Kidney (tissue), 14 donors: Measurements from ENCODE around the gene CANX. TPM values are rescaled to one million over a fixed set of nuclear protein-coding genes. Genes with fewer than 3 reads are reported as not detected.
A peak's percentile ranks its signal among the peaks of the same experiment; 100 is the strongest.

Source experiments
- DNase-seq, 5 donors: peaks; one replicate each; pipeline ENCODE4 v3.0.0-alpha.2; 2013 to 2020
- FAIRE-seq: peaks from 2 replicates; lab custom pipeline; 2012; peaks lifted over from hg19 to GRCh38; lab: Jason Lieb, UNC
- H3K27ac ChIP-seq, 2 donors: one replicate each; pipeline ENCODE4 v1.7.0; 2013; ENCODE audit warnings: low read depth in 2 of 2, low read length in 2 of 2, inconsistent platforms in 1 of 2
- H3K27me3 ChIP-seq: one replicate; pipeline ENCODE4 v1.7.1; 2013; ENCODE audit warnings: low read length, inconsistent platforms; ENCODE audit not compliant: control insufficient read depth, insufficient read depth
- H3K36me3 ChIP-seq, 3 donors: one replicate each; pipeline versions ENCODE4 v1.7.0 to v1.7.1; 2013; ENCODE audit warnings: low read length in 3 of 3, control low read depth in 1 of 3, inconsistent platforms in 1 of 3; ENCODE audit not compliant: insufficient read depth in 3 of 3, control insufficient read depth in 2 of 3
- H3K4me1 ChIP-seq, 3 donors: one replicate each; pipeline versions ENCODE4 v1.7.0 to v1.7.1; 2013; ENCODE audit warnings: low read length in 3 of 3, inconsistent platforms in 1 of 3, low read depth in 1 of 3; ENCODE audit not compliant: control insufficient read depth in 2 of 3, insufficient read depth in 2 of 3
- H3K4me3 ChIP-seq, 3 donors: one replicate each; pipeline versions ENCODE4 v1.7.0 to v1.8.1; 2013; ENCODE audit warnings: low read length in 3 of 3, control low read depth in 1 of 3, inconsistent platforms in 1 of 3
- H3K9ac ChIP-seq, 3 donors: one replicate each; pipeline versions ENCODE4 v1.7.0 to v1.7.1; 2013; ENCODE audit warnings: low read length in 3 of 3, control low read depth in 1 of 3, inconsistent platforms in 1 of 3
- H3K9me3 ChIP-seq, 3 donors: one replicate each; pipeline versions ENCODE4 v1.7.0 to v1.7.1; 2013; ENCODE audit warnings: low read length in 3 of 3, control low read depth in 1 of 3, inconsistent platforms in 1 of 3; ENCODE audit not compliant: control insufficient read depth in 2 of 3, insufficient read depth in 1 of 3
- CTCF ChIP-seq: IDR thresholded peaks from 3 replicates; pipeline ENCODE4 v1.5.1; 2012; ENCODE audit warnings: mild to moderate bottlenecking, moderate library complexity, borderline replicate concordance; ENCODE audit not compliant: insufficient read depth; ENCODE audit errors: extremely low read depth
- intact Hi-C: fragments of 100-400 bp; cut with DNase I; formaldehyde crosslinking; loops from one replicate; pipeline ENCODE4 v1.11.1; 2022
- polyA plus RNA-seq: library from polyadenylated mRNA; stranded (reverse); fragments of 350-450 nt; fragmentation: Illumina TruSeq; extraction: RNeasy Lipid Tissue Mini Kit (QIAGEN cat#74804); gene quantifications from one replicate; pipeline ENCODE4 v1.2.3, GENCODE V29; 2014; ENCODE audit warnings: low read depth, low replicate concordance; ENCODE audit not compliant: insufficient read depth
- total RNA-seq: library from RNA; stranded (reverse); fragmentation: NEBNext Ultra II Directional; extraction: Animal tissue kit (Norgen Biotek cat#: 25700); gene quantifications from one replicate; pipeline ENCODE4 v1.2.1, GENCODE V29; 2021
- donor health status: control.
- donor health status: control.
- donor health status: control.
- donor health status: control.
- donor health status: control.
- donor health status: DM: yes; HTN: yes; CAD: no.
- donor health status: Normal renal cell carcinoma (clear cell type).

CANX gene
- total and polyA plus RNA-seq, 2 donors from 2014 or later, result 208 to 824 TPM

- Histone ChIP-seq H3K36me3 (peaks cover 0 to 3% (median 2%) of the 10 kb centered on the region in 3 donors), H3K9ac (peak overlapping the region in 1 of 3 donors; percentile 15), H3K4me3 (no peak overlapping the region), H3K27me3 (no peaks in the 10 kb centered on the region), H3K9me3 (no peaks in the 10 kb centered on the region), H3K27ac (no peak overlapping the region), H3K4me1 (peaks cover 0 to 43% (median 34%) of the 10 kb centered on the region in 3 donors)
- peak; percentile 84 for FAIRE-seq
- peak in 4 of 5 donors; percentile 65 to 94 (median 80) for DNase-seq
- intact Hi-C loops, result no loop called here
- TF ChIP-seq CTCF, result peak; percentile 91
Observed at GRCh38 chr5:179763215-179763945, 64.6 kb downstream of the CANX start.

GRCh38 chr5:179764056-179764455, 65.3 kb downstream of the CANX start:
- no peak overlapping the region for H3K9ac ChIP-seq
- H3K27me3 ChIP-seq, result no peaks in the 10 kb centered on the region
- peaks cover 0 to 4% (median 4%) of the 10 kb centered on the region in 3 donors for H3K36me3 ChIP-seq
- peaks cover 0 to 45% (median 37%) of the 10 kb centered on the region in 3 donors for H3K4me1 ChIP-seq
- intact Hi-C loops, result no loop called here
- no peak for FAIRE-seq
- no peaks in the 10 kb centered on the region for H3K9me3 ChIP-seq
- no peak overlapping the region for H3K27ac ChIP-seq
- DNase-seq, result no peak
- H3K4me3 ChIP-seq, result no peak overlapping the region
- no peak for TF ChIP-seq CTCF

- H3K36me3 ChIP-seq, result peaks cover 2 to 14% (median 10%) of the 10 kb centered on the region in 3 donors
- intact Hi-C loops, result no loop called here
- peak overlapping the region; percentile 20 to 59 for H3K27ac ChIP-seq
- peak overlapping the region in 1 of 3 donors; percentile 35 for H3K4me3 ChIP-seq
- FAIRE-seq (no peak), DNase-seq (no peak)
- H3K9ac ChIP-seq, result no peak overlapping the region
- no peak for TF ChIP-seq CTCF
- peaks cover 0 to 36% (median 32%) of the 10 kb centered on the region in 3 donors for H3K4me1 ChIP-seq
- H3K27me3 ChIP-seq, result no peaks in the 10 kb centered on the region
- H3K9me3 ChIP-seq, result no peaks in the 10 kb centered on the region
Observed at GRCh38 chr5:179765400-179765799, 66.6 kb downstream of the CANX start.
